SH-SY5Y (cell line): Measurements from ENCODE around the gene PARP14.

Experiments used
- GATA2 ChIP-seq: IDR thresholded peaks from 2 replicates; pipeline ENCODE4 v1.6.1; 2011; ENCODE audit warnings: mild to moderate bottlenecking, low read depth, low read length
- GATA3 ChIP-seq: IDR thresholded peaks from 2 replicates; pipeline ENCODE4 v1.6.1; 2011; ENCODE audit warnings: low read depth, mild to moderate bottlenecking, low read length, moderate library complexity

- no peak for TF ChIP-seq GATA3
- no peak for TF ChIP-seq GATA2
Observed at GRCh38 chr3:122743581-122744120, 63.0 kb downstream of the PARP14 start.
